GM19438 (cell line): Measurements from ENCODE around the gene HEXD.

Source experiments
- ATAC-seq: cut with Tn5 transposase; IDR thresholded peaks from one replicate; pipeline ENCODE4 v1.9.1; 2021; ENCODE audit warnings: low read depth; ENCODE audit not compliant: unreplicated experiment

Gene HEXD

DNA sequence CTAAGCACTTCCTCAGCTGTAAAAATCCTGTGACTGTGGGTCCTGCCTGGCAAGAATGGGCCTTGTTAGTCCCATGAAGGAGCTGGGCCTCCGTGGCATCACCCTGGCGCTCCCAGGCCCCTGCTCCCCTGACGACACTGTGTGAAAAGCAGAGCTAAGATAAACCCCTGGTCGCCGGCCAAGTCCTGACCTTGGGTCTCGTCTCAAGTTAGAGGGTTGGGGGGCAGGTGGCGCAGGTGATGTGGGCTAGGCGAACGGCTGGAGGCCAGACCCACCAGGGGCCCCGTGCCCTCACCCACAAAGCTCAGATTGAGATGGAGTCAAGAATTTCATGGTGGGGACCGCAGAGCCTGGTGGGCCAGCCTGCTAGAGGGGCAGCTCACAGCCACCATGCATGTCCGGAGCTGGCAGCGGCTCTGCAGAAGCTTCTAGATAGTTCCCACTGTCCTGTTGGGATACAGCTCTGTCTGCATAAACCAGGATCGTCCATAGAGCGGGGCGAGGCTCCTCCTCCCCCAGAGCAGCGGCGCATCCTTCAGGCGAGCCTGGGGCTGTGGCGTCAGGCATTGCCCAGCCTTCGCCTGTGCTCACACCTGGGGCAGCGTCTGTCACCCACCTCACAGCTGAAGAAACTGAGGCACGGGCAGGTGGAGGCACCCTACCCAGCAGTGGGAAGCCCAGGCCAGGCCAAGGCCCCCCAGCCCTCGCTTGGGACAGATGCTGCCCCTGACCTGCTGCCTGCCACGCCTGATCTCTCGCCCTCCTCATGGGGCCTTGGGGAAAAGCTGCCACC lies 20.4 kb downstream of the HEXD start:
- ATAC-seq, result no peak

DNA sequence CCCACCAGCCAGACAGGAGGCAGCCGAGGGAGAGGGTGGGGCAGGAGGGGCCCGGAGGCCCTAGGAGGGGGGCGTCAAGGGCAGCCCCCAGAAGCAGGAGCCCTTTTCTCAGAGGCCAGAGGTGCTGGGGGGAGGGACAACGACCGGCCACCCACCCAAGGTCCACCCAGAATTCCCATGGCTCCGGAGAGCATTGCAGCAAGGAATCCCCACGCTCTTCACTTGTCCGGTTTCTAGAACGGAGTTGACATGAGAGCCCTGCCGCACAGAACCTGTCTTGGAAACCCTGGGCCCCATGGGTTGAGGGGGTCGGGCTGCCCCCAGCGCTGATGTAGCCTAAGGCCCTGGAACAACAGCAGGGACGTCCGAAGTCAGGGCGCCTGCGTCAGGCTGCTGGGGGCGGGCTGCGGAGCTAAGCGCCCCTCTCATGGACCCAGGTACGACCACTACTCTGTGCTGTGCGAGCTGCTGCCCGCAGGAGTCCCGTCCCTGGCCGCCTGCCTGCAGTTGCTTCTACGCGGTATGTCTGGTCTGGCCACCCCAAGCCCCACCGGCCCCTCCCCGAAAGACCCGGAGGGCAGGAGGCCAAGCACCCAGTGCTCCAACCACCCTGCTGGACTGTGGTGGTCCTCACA lies 21.2 kb downstream of the HEXD start:
- no peak for ATAC-seq

DNA sequence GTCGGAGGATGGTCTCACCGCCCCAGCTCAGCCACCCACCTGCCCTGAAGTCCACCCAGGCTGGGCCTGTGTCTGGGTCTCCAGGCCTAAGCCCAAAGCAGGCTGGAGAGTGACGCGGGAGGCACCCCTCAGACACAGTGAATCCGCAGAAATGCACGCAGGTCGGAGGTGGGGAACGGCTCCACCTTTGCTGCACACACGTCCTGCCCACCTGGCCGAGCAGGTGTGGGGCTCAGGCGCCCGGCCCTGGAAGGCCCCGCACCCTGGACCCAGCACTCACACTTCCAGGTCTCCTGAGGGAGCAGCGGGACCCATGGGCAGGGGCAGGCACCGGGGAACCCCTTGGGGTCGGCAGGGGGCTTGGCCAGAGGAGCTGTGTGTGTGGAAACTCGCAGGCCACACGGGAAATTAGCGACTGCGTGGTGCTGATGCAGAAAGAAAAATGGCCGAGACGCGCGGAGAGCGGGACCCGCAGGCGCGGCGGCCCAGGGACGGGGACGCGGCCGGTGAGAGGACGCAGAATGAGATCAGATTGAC lies 21.8 kb downstream of the HEXD start:
- no peak for ATAC-seq

DNA sequence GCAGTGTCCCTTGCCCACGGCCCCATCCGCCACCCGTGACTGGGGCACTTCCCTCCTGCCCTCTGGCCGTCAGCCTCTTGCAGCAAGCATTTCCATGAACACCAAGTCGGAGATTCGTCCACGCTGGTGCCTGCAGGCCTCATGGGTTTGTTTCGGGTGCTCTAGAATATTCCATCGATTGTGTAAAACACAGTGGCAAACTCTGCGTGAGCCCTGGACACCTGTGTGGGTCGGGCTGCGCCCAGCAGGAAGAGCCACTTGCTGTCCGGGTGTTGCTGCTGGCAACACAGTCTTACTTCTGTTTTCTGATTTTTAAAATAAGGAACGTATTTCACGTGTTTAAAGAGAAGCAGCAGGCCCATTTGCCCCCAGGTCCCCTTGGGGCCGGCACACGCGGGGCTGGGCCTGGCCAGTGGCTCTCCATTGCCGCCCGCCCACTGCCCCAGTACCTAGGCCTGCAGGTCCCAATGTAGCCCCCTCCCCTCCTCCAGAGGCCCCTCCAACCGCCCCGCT lies 22.4 kb downstream of the HEXD start:
- ATAC-seq, result no peak

DNA sequence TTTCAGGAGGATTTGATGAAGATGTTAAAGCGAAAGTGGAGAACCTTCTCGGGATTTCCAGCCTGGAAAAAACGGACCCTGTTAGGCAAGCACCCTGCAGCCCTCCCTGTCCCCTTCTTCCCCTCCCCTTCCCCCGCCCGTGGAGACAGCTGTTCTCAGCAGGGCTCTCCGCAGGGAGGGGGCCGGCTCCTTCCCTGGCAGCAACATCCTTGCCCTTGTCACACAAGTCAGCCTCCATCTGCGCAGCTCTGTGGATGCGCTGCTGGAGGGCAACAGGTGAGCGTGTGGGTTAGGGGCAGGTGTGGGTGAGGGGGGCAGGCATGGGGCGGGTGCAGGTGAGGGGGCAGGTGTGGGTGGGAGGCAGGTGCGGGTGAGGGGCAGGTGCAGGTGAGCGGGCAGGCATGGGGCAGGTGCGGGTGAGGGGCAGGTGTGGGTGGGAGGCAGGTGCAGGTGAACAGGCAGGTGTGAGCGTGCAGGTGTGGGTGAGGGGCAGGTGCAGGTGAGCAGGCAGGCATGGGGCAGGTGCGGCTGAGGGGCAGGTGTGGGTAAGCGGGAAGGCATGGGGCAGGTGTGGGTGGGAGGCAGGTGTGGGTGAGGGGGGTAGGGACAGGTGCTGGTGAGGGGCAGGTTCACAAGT lies 23.0 kb downstream of the HEXD start:
- ATAC-seq, result no peak

DNA sequence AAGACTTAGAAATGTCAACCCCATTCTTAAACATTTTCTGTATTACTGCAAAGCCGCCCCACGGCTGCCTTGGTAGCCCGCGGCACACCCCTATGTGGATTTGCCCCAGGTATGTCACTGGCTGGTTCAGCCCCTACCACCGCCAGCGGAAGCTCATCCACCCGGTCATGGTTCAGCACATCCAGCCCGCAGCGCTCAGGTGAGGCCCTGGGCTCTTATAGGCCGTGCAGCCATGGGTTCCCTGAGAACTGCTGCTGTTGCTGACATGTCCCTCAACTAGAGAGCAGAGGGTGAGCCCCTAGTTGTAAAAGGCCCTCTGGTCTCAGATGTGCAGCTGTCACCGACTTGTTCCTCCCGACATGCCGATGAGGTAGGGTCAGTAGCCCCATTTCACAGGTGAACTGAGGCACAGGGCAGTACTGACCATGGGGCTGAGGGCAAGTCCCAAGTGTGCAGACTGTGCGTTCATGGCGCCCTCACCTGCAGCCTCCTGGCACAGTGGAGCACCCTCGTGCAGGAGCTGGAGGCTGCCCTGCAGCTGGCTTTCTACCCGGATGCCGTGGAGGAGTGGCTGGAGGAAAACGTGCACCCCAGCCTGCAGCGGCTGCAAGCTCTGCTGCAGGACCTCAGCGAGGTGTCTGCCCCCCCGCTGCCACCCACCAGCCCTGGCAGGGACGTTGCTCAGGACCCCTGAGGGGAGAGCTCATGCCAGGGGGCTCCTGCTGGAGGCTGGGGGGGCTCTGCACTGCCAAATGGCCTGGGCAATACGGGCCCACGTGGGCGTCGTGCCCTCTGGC lies 23.7 kb downstream of the HEXD start:
- no peak for ATAC-seq

DNA sequence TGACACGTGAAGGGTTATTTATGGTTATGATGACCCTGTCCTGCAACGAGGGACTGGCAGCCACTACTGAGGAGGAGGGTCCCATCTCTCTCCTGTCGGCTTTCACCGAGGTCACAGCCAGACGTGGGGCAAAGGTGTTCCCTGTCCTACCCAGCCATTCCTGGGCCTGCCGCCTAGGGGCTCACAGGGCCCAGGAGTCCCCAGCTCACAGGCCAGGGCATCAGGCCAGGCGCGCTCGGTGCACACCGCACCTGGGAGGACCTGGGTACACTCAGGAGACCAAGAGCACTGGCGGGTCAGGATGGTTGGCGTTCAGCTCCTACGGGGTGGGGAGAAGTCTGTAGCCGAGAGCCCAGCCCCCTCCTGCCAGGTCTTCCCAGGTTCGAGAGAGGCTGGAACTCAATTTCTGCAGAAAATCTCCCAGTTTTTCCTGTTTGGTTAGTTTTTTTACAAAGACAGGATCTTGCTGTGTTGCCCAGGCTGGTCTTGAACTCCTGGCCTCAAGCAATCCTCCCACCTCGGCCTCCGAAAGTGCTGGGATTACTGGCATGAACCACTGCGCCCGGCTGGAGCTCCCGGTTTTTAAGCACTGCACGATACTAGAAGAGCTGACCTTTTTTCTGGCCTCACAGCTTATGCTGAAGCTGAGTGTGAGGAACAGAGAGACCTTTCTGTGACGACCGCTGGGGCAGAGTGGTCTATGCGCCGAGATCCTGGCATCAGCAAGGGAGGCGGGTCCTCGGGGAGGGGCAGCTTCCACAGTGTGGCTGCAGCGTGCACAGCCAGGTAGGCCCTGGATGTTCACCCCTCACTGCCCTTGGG lies 24.7 kb downstream of the HEXD start:
- no peak for ATAC-seq

DNA sequence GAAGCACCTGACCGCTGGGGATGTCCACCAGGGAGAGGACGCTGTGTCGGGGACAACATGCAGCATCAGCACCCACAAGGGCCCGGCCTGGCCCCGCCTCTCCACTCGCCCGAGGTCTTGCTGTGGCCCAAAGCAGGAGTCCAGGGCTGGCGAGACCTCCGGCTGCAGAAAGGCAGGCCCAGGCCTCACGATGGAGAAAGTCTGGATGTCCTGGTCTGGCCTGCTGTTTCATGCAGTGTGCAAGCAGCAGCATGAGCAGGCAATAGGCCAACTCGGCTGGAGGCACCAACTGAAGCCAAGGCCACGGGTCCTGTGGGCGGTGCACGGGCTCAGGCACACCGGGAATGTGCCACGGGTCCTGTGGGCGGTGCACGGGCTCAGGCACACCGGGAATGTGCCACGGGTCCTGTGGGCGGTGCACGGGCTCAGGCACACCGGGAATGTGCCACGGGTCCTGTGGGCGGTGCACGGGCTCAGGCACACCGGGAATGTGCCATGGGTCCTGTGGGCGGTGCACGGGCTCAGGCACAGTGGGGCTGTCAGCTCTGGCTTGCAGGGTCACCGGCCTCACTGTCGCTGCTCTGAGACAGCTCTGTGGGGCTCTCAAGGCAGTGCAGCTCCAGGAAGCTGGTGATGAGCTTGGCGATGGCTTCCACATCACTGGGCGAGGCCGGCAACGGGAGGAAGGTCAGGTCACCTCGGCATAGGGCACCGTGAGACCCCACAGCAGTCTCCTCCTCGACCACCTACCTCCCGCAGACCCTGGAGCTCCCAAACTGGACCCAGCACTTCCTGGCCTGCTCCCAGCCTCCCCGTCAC lies 25.5 kb downstream of the HEXD start:
- ATAC-seq, result no peak

DNA sequence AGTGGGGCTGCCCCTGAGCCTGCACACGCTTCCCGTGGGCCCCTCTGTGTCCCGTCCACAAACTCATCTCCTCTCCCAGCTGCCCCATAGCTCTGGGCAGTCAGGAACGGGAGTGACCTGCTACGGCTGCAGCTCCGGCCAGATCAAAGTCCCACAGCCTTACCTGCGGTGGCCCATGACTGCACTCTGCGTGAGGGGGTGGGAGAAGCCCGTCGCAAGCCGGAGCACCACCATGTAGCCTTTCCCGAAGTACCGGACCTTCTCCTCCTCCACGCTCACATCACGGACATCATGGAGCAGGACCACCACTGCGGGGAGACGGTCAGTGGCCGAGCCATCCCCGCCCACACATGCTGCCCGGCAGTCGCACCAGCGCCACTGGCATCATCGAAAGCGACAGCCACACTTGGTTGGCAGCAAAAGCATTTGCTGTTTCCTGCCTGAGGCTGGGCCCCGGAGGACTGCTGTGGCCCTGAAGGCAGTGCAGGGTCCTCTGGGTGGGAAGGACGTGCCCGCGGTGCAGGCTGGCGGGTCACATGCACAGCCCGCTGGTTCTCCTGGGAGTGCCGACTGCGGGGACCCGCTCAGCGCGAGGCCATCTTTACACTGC lies 26.2 kb downstream of the HEXD start:
- no peak for ATAC-seq

DNA sequence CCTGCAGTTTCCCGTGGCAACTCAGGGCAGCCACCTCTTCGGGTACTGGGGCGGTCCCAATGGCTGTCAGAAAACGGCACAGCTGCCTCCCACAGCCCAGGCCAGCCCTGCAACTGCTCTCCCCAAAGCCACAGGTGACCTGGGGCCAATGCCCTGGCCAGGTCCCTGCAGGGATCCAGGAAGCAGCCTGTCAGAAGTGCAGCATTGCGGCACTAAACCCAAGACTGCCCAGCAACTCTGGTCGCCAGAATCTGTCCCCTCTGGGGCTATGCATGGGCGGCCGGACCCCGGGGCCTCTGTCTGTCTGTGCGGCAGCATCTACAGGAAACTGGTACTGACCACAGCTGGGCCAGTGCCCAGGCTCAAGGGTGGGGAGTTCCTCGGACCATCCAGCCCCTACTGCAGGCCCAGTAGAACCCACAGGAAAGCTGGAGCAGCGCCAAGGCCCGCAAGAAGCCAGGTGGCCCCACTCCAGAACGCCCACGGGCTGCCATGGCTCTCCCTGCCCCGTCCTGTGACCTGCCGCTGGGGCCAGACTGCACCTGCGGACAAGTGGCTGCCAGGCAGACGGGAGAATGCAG lies 26.9 kb downstream of the HEXD start:
- ATAC-seq, result no peak

DNA sequence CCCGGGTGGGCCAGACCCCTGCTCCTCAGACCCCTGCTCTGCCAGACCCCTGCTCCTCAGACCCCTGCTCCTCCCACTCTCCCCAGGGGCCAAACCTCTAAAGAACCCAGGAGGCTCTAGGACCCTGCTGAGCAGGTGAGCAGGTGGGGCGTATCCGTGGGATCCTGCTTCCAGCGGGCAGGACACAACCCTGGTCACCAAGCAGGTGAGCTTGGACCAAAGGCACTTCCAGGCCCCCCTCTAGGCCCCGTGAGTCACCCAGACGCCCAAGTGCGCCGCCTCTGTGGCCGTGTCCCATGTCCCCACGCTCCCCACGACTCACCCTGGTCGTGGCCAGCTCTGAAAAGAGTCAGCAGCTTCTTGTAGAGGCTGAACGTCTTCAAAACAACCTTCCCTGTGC lies 27.4 kb downstream of the HEXD start:
- no peak for ATAC-seq

DNA sequence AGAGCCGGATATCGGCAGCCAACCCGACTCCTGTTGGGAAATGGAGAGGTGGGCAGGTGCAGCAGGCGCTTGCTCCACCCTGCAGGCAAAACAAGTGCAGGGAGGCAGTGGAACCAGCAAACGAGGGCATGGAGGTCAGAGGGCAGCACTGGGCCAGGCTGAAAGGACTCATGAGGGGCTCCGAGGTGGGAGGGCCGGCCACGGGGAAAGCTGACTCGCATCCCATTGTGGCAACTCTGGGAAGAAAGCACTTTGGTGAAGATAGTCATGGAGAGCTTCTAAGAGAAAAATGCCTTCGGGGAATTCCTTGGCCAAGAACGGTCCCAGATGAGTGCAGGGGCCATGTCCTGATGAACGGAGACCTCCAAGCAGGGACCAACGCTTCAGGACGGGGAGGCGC lies 28.0 kb downstream of the HEXD start:
- ATAC-seq, result no peak

DNA sequence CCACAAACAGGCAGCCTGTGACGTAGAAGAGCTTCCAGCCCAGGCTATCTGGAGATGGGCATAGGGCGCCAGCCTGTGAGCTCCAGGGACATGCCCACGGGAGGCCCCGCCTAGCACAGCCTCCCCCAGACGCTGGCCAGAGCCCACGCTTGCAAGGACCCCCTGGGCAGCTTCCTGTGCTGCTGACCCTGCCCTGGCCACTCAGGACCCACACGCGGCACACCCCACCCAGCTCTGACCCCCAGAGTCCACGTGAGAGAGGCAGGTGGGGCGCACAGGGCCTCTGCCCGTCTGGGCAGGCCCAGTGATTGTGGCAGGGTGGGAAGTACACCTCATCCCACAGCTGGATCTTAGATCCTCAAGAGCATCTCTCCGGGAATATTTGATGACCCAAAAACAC lies 28.5 kb downstream of the HEXD start:
- ATAC-seq, result no peak

DNA sequence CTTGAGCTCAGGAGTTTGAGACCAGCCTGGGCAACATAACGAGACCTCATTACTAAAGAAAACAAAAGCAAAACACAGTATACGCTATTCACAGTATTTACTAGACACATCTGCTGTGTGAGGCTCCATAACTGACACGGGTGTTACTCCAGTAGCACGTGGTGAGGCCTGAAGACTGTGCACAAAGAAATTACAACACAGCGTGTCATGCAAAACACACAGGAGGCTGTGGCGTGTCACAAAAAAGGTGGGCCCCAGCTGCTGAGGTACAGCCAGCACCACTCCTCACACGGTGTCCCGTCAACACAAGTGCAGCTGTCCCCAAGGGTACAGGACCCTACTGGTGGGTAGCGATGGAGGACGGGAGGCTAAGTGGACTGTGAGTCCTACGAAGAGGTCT lies 29.7 kb downstream of the HEXD start:
- no peak for ATAC-seq

DNA sequence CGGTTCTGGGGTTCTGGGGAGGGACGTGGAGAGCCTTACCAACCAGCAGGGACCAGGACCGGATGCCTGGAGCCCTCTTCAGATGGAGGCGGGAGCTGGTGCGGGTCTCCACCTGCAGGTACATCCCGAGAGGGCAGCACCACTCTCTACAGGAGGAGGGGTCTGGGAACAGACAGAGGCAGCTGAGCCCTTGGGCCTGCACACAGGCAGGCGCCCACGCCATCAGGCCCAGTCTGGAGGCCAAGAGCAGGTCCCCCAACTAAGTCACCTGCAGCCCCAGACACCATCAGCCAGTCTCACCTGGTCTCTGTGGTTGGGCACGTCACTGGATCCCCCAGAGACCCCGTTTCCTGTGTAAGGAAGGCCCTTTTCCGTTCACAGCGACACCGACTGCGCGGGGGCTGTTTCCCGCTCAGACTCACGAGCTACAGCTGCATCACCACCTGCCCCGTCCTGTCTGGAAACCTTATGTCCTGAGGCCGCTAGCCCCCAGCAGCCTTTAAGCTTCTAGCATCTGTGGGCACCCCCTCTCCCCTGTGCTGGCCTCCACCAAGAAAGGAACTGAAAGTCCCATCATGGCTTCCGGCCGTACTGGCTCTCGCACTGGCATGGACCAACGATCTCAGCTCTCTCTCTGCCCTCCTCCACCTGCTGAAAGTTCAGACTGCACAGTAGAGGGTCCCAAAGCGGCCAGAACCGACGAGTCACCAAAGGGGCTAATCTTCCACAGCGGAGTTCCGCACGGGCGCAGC lies 31.2 kb downstream of the HEXD start:
- peak; percentile 53 for ATAC-seq

DNA sequence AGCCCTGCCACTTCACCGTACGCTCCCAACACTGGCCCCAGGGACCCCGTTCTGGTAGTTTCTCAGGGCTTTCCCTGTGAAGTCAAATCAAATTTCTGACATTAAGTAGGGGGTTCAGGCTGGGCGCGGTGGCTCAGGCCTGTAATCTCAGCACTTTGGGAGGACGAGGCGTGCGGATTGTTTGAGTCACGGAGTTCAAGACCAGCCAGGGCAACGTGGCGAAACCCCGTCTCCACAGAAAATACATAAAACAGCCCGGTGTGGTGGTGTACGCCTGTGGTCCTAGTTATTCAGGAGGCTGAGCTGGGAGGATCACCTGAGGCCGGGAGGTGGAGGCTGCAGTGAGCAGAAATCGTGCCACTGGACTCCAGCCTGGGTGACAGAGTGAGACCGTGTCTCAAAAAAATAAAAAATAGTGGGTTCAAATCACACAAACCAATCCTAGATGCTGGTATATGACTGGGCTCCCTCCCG lies 31.8 kb downstream of the HEXD start:
- no peak for ATAC-seq

DNA sequence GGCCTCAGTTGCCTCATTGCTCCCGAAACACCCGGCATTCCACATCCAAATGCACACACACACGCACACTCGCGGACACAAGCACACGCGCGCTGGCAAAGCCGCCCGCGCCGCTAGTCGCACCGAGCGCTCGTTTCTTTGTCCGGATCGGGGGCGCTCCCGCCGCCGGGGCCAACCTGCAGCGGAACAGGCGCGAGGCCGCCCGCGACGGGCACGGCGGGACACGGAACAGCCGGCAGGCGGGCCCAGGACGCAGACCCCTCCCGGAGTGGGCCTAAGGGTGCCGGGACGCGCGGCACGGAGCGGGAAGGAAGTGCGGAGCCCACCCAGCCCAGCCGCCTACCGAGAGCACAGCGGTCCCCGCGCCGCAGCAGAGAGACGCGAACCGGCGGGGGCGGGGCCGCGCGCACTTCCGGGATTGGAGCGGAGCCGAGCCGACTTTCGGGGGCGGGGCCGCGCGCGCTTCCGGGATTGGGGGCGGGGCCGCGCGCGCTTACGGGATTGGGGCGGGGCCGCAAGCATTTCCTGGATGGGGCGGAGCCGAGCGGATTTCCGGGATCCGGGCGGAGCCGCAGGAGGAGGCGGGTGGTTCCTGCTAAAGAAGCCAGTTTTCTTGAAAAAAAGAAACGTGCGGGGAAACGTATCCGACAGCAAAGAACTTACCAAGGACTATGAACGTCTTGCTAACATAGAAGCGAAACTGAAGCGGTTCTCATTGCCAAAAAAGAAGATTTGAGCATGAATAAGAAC lies 32.4 kb downstream of the HEXD start, which contains the start of gene CYBC1:
TSS of gene CYBC1 (minus strand) at position 396 of the 750 bp plus-strand sequence. CDS start 1,498 bp downstream, outside the sequence.
- ATAC-seq, result peak; percentile 57
